GM19397 (cell line): ENCODE results near the gene RPL26.
A peak's percentile ranks its signal among the peaks of the same experiment; 100 is the strongest.
"Not testable (repeated sequence)": the region's sequence is repeated elsewhere in the genome, so short reads cannot be mapped to it uniquely, and the experiment has no call there.

Experiments used
- ATAC-seq: cut with Tn5 transposase; IDR thresholded peaks from one replicate; pipeline ENCODE4 v1.9.1; 2021; ENCODE audit warnings: mild to moderate bottlenecking, moderate library complexity; ENCODE audit not compliant: unreplicated experiment

Gene RPL26

GRCh38 chr17:8397636-8398035 is 14.6 kb upstream of the RPL26 start, which contains the start of gene RNF222:
Gene RNF222 (minus strand): TSS chr17:8397827. CDS start chr17:8393461, 4,366 bp downstream.
- ATAC-seq = no peak

GRCh38 chr17:8394497-8394896 is 11.5 kb upstream of the RPL26 start:
- not testable (repeated sequence) for ATAC-seq

- ATAC-seq = no peak
These were observed 10.7 kb upstream of the RPL26 start for GRCh38 chr17:8393470-8394231.

GRCh38 chr17:8392674-8393469 is 9.9 kb upstream of the RPL26 start:
- ATAC-seq = no peak

- no peak for ATAC-seq
These were observed 9.3 kb upstream of the RPL26 start for GRCh38 chr17:8392274-8392673.

- no peak for ATAC-seq
These were observed 8.7 kb upstream of the RPL26 start for GRCh38 chr17:8391711-8392110.

GRCh38 chr17:8387914-8388651 is 5.1 kb upstream of the RPL26 start:
- no peak for ATAC-seq

GRCh38 chr17:8386841-8387240 is 3.8 kb upstream of the RPL26 start:
- ATAC-seq = no peak

GRCh38 chr17:8384801-8385378 is 1.9 kb upstream of the RPL26 start:
- ATAC-seq = no peak

GRCh38 chr17:8382880-8383142 is 182 bp downstream of the RPL26 start:
- ATAC-seq = no peak

GRCh38 chr17:8382052-8382879 is 727 bp downstream of the RPL26 start:
- ATAC-seq = no peak

GRCh38 chr17:8380049-8380448 is 2.9 kb downstream of the RPL26 start:
- ATAC-seq = no peak

GRCh38 chr17:8378117-8378516 is 4.9 kb downstream of the RPL26 start:
- ATAC-seq = not testable (repeated sequence)

- no peak for ATAC-seq
These were observed 5.6 kb downstream of the RPL26 start for GRCh38 chr17:8377422-8377821.

- peak; percentile 98 for ATAC-seq
These were observed 6.5 kb downstream of the RPL26 start, which contains the start of gene KRABD2 for GRCh38 chr17:8376271-8377067. Gene KRABD2 (minus strand): TSS chr17:8376704.

GRCh38 chr17:8375738-8376259 is 7.2 kb downstream of the RPL26 start:
- peak; percentile 11 for ATAC-seq

GRCh38 chr17:8373856-8374255 is 9.1 kb downstream of the RPL26 start:
- not testable (repeated sequence) for ATAC-seq

GRCh38 chr17:8372422-8372821 is 10.6 kb downstream of the RPL26 start:
- no peak for ATAC-seq

- no peak for ATAC-seq
These were observed 11.2 kb downstream of the RPL26 start for GRCh38 chr17:8371786-8372185.
